Head of caudate nucleus (tissue), 42 donors: ENCODE measurements around the gene BPGM.

Experiments
- DNase-seq, 42 donors: peaks; one replicate each; pipeline versions ENCODE4 v3.0.0 to v3.0.0-alpha.2; 2020 to 2021; ENCODE audit warnings: mixed read lengths in 7 of 42
- intact Hi-C: fragments of 100-400 bp; cut with DNase I; formaldehyde crosslinking; loops from one replicate; pipeline ENCODE4 v1.15.0; 2022

Gene BPGM

GRCh38 chr7:134646425-134647305 is at the start of gene BPGM:
Gene BPGM, plus strand, starts transcription at chr7:134646853. Its CDS starts 14,655 bp downstream, at chr7:134661508.
- DNase-seq = peak; percentile 94 to 100 (median 98)
- intact Hi-C loops = no loop called here

- intact Hi-C loops = no loop called here
- DNase-seq = peak; percentile 23 to 89 (median 68)
Measured at GRCh38 chr7:134599371-134599770, 47.3 kb upstream of the BPGM start.

GRCh38 chr7:134601459-134601858 is 45.2 kb upstream of the BPGM start:
- DNase-seq = no peak
- intact Hi-C loops = loop anchor here (10.0 kb wide), 1 partner anchor 57 kb away; the partner anchor contains the start of gene AKR1B15

DNA sequence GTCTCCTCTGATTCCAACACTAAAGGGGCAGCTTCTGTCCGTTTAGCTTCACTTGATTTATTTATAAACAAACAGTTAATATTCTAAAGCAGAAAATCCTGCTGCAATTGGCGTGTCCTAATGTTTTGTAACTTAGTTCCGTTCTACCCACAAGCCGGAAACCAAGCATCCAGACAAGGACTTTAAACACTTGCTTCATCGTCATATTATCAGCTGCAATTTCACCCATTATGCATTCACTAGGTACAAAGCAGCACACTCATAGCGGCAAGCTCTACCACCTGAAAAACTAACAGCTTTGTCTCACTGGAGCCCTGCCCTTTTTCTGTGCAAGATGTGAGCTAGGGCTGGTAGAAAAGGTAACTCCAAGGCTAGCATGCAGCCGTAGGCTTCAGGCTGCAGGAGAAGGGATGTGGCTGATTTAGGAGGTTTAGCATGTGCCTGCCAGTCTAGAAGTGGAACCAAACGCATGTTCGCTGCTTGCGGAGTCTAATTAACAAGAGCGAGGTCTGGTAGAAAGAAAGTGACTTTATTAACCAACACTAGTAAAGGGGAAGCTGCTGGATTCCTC is 43.7 kb upstream of the BPGM start:
- peak in 14 of 42 donors; percentile 10 to 54 (median 34) for DNase-seq

GRCh38 chr7:134605978-134606923 is 40.4 kb upstream of the BPGM start:
- intact Hi-C loops = loop anchor here (5.0 to 10.0 kb wide), 3 partner anchors 61 to 174 kb away; partner anchors contain the start of gene AKR1B15
- DNase-seq = peak; percentile 23 to 93 (median 76)

More for the DNA sequence above, 43.7 kb upstream of the BPGM start:
- intact Hi-C loops = loop anchor here (10.0 kb wide), 1 partner anchor 58 kb away; the partner anchor contains the start of gene AKR1B15

DNA sequence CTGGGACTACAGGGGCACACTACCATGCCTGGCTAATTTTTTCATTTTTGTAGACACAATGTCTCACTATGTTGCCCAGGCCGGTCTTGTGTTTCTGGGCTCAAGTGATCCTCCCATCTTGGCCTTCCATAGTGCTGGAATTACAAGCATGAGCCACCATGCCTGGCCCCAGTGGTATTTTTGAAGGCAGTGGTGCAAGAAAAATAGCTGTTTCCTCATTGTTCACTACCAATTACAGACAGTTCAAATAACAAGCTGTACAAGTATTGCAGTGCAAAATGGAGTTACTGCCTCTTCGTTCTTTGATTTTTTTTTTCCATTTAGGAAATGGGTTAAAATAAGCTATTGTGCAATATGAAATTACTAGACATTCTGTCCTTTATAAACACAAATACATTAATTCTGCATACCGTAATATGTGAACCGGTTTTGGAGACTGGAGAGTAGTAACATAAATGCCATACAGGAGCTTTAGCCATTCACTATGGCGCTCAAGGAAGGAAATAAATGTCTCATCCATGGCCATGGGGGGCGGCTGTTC is 35.0 kb upstream of the BPGM start:
- DNase-seq = no peak
- intact Hi-C loops = no loop called here

DNA sequence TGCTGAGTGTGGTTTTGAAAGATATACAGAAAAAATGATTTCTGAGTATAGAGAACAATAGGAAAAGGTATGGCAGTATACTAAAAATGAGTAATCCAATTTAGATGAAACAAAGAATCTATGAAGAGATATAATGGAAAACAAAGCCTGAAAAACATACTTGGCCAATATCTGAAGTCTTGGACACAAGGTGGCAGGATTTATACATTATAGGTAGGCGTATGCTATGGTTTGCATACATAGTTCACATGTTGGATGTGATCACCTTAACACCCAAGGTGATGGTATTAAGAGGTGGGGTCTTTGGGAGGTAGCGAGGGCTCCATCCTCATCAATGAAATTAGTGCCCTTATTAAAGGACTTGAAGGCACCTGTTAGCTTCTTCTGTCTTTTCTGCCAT is 34.5 kb upstream of the BPGM start:
- no peak for DNase-seq
- intact Hi-C loops = no loop called here

- intact Hi-C loops = no loop called here
- no peak for DNase-seq
Measured at GRCh38 chr7:134613623-134614347, 32.9 kb upstream of the BPGM start.

- DNase-seq = no peak
- intact Hi-C loops = no loop called here
Measured at GRCh38 chr7:134616611-134617010, 30.0 kb upstream of the BPGM start.

GRCh38 chr7:134618756-134619530 is 27.7 kb upstream of the BPGM start:
- DNase-seq = peak in 1 of 42 donors; percentile 13
- intact Hi-C loops = no loop called here

DNA sequence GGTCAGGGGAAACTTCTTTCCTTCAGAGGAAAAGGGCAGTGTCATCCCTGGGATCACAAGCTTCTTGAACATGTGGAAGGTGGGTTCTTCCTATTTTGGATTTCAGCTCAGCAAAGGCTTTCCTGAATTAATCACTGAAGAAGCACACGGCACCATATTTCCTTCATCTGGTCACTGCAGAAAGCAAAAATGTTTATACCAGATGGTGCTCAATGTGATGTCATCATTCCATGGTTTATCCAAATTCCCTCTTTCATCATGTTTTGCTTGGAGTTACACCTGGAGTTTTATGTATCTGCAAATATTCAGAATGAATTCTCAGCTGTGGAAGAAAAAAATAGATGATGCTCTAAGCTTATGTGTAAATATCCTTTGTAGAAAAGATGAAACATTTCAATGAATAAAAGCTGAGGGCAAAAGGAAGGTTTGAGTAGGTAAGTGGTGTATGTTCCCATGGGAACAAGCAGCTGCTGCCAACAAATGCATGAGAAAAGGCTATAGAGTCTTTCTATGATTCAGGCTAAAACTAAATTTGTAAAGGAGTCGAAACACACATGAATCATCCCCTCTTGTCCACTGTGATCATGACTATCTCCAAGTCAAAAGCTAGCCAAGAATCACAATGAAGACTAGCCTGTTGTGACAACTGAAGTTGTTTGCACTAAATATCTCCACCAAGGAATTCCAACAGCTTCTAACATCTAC is 26.9 kb upstream of the BPGM start:
- intact Hi-C loops = no loop called here
- DNase-seq = peak in 2 of 42 donors; percentile 10 to 37

- intact Hi-C loops = no loop called here
- DNase-seq = no peak
Measured at GRCh38 chr7:134622303-134622995, 24.2 kb upstream of the BPGM start.

DNA sequence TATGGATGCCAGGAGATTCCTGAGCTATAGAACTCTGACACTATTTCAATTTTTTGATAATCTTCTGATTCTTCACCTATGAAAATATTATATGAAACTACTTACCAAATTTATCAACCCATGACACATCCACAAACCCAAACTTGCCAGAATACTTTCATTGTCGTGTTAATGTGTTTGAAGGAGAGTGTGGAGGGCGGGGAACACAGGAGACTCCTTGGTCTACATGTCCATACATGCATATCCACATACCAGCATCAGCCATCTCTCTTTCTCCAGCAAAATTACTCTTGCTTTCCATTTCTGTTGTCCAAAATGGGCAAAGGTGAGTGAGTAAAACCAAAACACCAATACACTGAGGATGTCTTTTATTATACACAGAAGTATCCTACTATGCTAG is 23.5 kb upstream of the BPGM start:
- no peak for DNase-seq
- intact Hi-C loops = no loop called here

- no peak for DNase-seq
- intact Hi-C loops = no loop called here
Measured at GRCh38 chr7:134625550-134625949, 21.1 kb upstream of the BPGM start.

GRCh38 chr7:134627109-134627774 is 19.4 kb upstream of the BPGM start:
- no peak for DNase-seq
- intact Hi-C loops = no loop called here

GRCh38 chr7:134627775-134628153 is 18.9 kb upstream of the BPGM start:
- intact Hi-C loops = no loop called here
- no peak for DNase-seq
